Measurements from ENCODE around the gene ZNF575.

The ZNF575 gene

DNA sequence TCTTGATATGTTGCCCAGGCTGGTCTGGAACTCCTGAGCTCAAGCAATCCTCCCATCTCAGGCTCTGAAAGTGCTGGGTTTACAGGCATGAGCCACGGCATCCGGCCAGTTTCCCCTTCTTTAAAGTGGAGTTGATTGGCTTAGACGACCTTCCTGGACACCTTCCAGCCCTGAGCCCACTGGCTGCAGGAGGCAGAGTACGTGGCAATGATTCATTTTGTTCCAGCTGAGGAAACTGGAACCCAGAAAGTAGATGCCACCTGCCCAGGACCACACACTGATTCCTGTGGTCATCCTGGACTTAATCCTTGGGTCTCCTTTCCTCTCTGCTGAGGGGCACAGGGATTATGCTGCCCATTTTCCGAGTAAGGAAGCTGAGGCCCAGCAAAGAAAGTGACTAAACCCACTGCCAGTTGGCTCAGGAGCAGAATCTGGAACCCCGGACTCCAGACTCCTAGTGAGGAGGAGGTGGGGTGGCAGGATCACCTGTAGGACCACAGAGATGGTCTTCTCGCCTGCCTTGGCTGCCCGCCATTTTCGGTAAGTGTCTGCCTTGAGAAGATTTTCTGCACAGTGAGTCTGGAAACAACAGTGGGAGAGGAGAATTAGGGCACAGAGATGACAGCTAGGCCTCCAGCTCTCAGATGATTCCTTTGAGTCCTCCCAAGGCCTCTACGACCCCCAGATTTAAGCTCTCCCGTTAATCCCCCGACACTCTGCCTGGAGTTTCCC lies 41.6 kb downstream of the ZNF575 start:
- in situ Hi-C loops (cut with HindIII; ENCODE audit: low pct_unique_long_range_greater_than_20kb, low sequenced_read_pairs), result no loop called here
- DNase-seq (ENCODE audit: low read depth in 1 of 2, low spot score in 1 of 2), result no peak

GRCh38 chr19:43575156-43575950 lies 42.4 kb downstream of the ZNF575 start, which contains the start of the genes PINLYP and XRCC1:
PINLYP (plus strand) TSS chr19:43575801; CDS start chr19:43577192, 1,391 bp downstream.
XRCC1 (minus strand) TSS chr19:43575527; CDS start chr19:43575458, 69 bp downstream.
- in situ Hi-C loops (cut with HindIII; ENCODE audit: low pct_unique_long_range_greater_than_20kb, low sequenced_read_pairs), result no loop called here
- TF ChIP-seq JUND (IDR thresholded peaks at IDR 0.05; ENCODE audit: low read depth), result no peak
- DNase-seq (ENCODE audit: low read depth in 1 of 2, low spot score in 1 of 2), result peak; percentile 90 to 98

More for the DNA sequence above, 41.6 kb downstream of the ZNF575 start:
- no peak for TF ChIP-seq JUND (IDR thresholded peaks at IDR 0.05; ENCODE audit: low read depth)

DNA sequence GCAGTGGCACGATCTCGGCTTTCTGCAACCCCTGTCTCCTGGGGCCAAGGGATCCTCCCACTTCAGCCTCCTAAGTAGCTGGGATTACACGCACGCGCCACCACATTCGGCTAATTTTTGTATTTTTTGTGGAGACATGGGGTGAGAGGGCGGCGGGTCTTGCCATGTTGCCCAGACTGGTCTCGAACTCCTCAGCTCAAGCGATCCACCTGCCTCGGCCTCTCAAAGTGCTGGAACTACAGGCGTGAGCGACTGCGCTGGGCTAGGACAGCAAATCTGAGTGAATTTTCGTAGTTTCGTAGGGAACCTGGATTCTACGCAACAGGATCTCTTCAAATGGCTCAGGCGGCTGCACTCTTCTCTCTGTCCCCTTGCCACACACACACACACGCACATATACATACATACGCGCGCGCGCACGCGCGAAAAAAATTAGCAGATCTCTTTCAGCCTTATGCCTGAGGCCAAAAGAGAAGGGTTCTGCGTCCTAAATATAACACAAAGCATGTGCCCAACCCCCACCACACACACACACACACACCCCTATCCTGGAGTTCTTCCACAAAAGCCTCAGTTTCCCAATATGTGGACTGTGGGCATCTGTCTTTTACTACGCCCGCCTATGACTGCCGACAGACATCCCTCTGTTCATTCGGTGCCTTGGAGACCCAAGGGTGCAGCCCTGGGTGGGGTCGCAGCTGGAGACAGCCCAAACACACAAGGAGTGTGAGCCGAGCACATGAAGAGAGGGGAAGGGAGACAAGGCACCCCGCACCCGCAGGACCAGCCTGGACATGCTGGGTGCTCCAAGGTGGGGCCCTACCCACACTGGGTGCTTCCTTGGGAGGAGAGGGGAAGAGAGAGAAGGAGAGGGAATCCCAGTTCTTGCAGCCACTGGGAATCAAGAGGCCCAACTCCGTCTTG lies 43.2 kb downstream of the ZNF575 start:
- no peak for TF ChIP-seq JUND (IDR thresholded peaks at IDR 0.05; ENCODE audit: low read depth)
- DNase-seq (ENCODE audit: low read depth in 1 of 2, low spot score in 1 of 2), result peak in 1 of 2 experiments; percentile 32
- in situ Hi-C loops (cut with HindIII; ENCODE audit: low pct_unique_long_range_greater_than_20kb, low sequenced_read_pairs), result no loop called here

GRCh38 chr19:43578787-43579186 lies 45.8 kb downstream of the ZNF575 start:
- TF ChIP-seq JUND (IDR thresholded peaks at IDR 0.05; ENCODE audit: low read depth), result no peak
- in situ Hi-C loops (cut with HindIII; ENCODE audit: low pct_unique_long_range_greater_than_20kb, low sequenced_read_pairs), result no loop called here
- no peak for DNase-seq (ENCODE audit: low read depth in 1 of 2, low spot score in 1 of 2)

- in situ Hi-C loops (cut with HindIII; ENCODE audit: low pct_unique_long_range_greater_than_20kb, low sequenced_read_pairs), result no loop called here
- TF ChIP-seq JUND (IDR thresholded peaks at IDR 0.05; ENCODE audit: low read depth), result no peak
- no peak for DNase-seq (ENCODE audit: low read depth in 1 of 2, low spot score in 1 of 2)
These were observed 48.5 kb downstream of the ZNF575 start for GRCh38 chr19:43581467-43581866.

DNA sequence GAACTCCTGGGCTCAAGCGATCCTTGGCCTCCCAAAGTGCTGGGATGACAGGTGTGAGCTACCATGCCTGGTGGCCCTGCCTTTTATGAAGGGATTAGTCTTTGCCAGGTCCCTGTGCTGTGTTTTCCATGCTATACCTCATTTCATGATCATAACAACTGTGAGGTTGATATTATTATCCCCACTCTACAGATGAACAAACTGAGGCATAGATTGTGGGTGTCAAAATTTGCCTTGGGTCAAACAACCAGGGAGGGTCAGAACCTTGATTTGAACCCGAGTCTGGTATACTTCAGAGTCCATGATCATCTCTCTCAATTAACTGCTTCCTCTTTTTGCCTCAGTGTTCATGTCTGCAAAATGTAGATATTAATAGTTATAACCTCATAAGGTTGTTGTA lies 49.5 kb downstream of the ZNF575 start:
- DNase-seq (ENCODE audit: low read depth in 1 of 2, low spot score in 1 of 2), result no peak
- in situ Hi-C loops (cut with HindIII; ENCODE audit: low pct_unique_long_range_greater_than_20kb, low sequenced_read_pairs), result no loop called here
- no peak for TF ChIP-seq JUND (IDR thresholded peaks at IDR 0.05; ENCODE audit: low read depth)

GRCh38 chr19:43584484-43584883 lies 51.5 kb downstream of the ZNF575 start:
- in situ Hi-C loops (cut with HindIII; ENCODE audit: low pct_unique_long_range_greater_than_20kb, low sequenced_read_pairs), result no loop called here
- TF ChIP-seq JUND (IDR thresholded peaks at IDR 0.05; ENCODE audit: low read depth), result no peak
- DNase-seq (ENCODE audit: low read depth in 1 of 2, low spot score in 1 of 2), result no peak
